ENCODE measurements around the gene WDR43.
A peak's percentile ranks its signal among the peaks of the same experiment; 100 is the strongest.

Gene WDR43

GRCh38 chr2:28871620-28872019 is 22.8 kb upstream of the WDR43 start:
- DNase-seq (ENCODE audit: low read depth) = no peak
- no peak for TF ChIP-seq CTCF (conservative IDR thresholded peaks at IDR 0.05; ENCODE audit: low read depth, low read length)
- no peak overlapping the region for H3K4me3 ChIP-seq (ENCODE audit: low read length)

DNA sequence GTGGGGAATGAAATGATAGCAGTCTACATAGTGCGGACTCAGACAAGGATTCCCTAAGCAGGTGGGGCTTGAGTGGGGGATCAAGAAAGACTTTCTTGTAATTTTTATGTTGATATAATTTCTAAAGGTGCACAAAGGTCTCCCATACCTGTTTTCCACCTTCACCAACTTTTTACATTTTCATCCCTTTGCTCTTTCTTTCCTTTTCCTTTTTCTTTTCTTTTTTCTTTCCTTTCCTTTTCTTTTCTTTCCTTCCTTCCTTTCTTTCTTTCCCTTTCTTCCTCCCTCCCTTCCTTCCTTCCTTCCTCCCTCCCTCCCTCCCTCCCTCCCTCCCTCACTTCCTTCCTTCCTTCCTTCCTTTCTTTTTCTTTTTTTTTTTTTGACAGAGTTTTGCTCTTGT is 14.3 kb upstream of the WDR43 start:
- no peak for TF ChIP-seq CTCF (conservative IDR thresholded peaks at IDR 0.05; ENCODE audit: low read depth, low read length)
- no peak for DNase-seq (ENCODE audit: low read depth)
- H3K4me3 ChIP-seq (ENCODE audit: low read length) = no peak overlapping the region

GRCh38 chr2:28893488-28893887 is 979 bp upstream of the WDR43 start:
- H3K4me3 ChIP-seq (ENCODE audit: low read length) = no peak overlapping the region

GRCh38 chr2:28895189-28895893 is 874 bp downstream of the WDR43 start:
- peak; percentile 30 for DNase-seq (ENCODE audit: low read depth)
- peak overlapping the region; percentile 95 for H3K4me3 ChIP-seq (ENCODE audit: low read length)
- no peak for TF ChIP-seq CTCF (conservative IDR thresholded peaks at IDR 0.05; ENCODE audit: low read depth, low read length)

More at GRCh38 chr2:28893488-28893887, 979 bp upstream of the WDR43 start:
- DNase-seq (ENCODE audit: low read depth) = no peak
- TF ChIP-seq CTCF (conservative IDR thresholded peaks at IDR 0.05; ENCODE audit: low read depth, low read length) = no peak

- peak overlapping the region; percentile 95 for H3K4me3 ChIP-seq (ENCODE audit: low read length)
- no peak for TF ChIP-seq CTCF (conservative IDR thresholded peaks at IDR 0.05; ENCODE audit: low read depth, low read length)
- DNase-seq (ENCODE audit: low read depth) = no peak
These were observed 2.4 kb downstream of the WDR43 start for GRCh38 chr2:28896906-28897305.

DNA sequence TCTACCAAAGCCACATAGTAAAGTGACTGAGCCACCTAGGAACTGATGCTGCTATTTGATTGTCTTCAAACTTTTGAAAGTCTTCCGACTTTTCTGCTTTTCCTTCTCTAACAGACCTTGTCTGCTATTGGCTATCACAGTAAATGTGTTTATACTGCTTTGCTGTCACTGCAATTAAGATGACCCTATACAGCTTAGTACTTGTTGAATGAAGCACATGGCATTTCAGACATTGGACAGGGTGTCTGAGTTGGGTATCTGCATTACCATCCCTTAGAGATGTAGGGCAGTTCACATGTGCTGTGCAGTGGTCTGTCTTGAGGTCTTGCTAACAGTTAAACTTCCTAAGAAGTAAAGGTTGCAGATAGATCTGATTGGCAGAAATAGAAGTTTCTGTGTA is 3.6 kb downstream of the WDR43 start:
- no peak overlapping the region for H3K4me3 ChIP-seq (ENCODE audit: low read length)
- no peak for TF ChIP-seq CTCF (conservative IDR thresholded peaks at IDR 0.05; ENCODE audit: low read depth, low read length)
- no peak for DNase-seq (ENCODE audit: low read depth)

GRCh38 chr2:28901202-28901601 is 6.7 kb downstream of the WDR43 start:
- H3K4me3 ChIP-seq (ENCODE audit: low read length) = no peak overlapping the region
- DNase-seq (ENCODE audit: low read depth) = no peak
- no peak for TF ChIP-seq CTCF (conservative IDR thresholded peaks at IDR 0.05; ENCODE audit: low read depth, low read length)
